Colonic mucosa (tissue), 4 donors: ENCODE measurements around the gene DSG3. TPM values are rescaled to one million over a fixed set of nuclear protein-coding genes. Genes with fewer than 3 reads are reported as not detected.

Experiments used
- DNase-seq: peaks from one replicate; pipeline ENCODE4 v3.0.0-alpha.2; 2020
- H3K27ac ChIP-seq: fragments of 200-600 bp; one replicate; pipeline ENCODE4 v1.8.0; 2021
- H3K27me3 ChIP-seq: fragments of 200-600 bp; one replicate; pipeline ENCODE4 v1.8.0; 2021
- H3K36me3 ChIP-seq: fragments of 200-600 bp; one replicate; pipeline ENCODE4 v1.8.0; 2021
- H3K4me1 ChIP-seq: fragments of 200-600 bp; one replicate; pipeline ENCODE4 v1.8.0; 2021; ENCODE audit warnings: mild to moderate bottlenecking
- H3K4me3 ChIP-seq: fragments of 200-600 bp; one replicate; pipeline ENCODE4 v1.8.0; 2021
- H3K9ac ChIP-seq, 2 donors: one replicate each; pipeline ENCODE4 v1.7.0; 2013; ENCODE audit warnings: control low read depth in 2 of 2, low read depth in 2 of 2, low read length in 2 of 2
- H3K9me3 ChIP-seq: fragments of 200-600 bp; one replicate; pipeline ENCODE4 v1.8.0; 2021
- CTCF ChIP-seq: fragments of 200-600 bp; IDR thresholded peaks from one replicate; pipeline ENCODE4 v1.8.0; 2022; ENCODE audit warnings: antibody characterized with exemption, mild to moderate bottlenecking
- intact Hi-C: fragments of 100-400 bp; cut with DNase I; formaldehyde crosslinking; loops from one replicate; pipeline ENCODE4 v1.14.1; 2022
- total RNA-seq, 2 donors: library from RNA; stranded (reverse); fragmentation: NEBNext Ultra II Directional in 1 of 2; extraction: Animal tissue kit (Norgen Biotek cat#: 25700) in 1 of 2; gene quantifications; one replicate each; pipeline ENCODE4 v1.2.1, GENCODE V29; 2021
- donor health status: healthy.
- donor health status: DM: no; HTN: no; CAD: no.
- donor health status: DM: no; HTN: no; CAD: no.

Gene DSG3
- total RNA-seq, result under 1 TPM; 0.07 to 0.40 TPM

DNA sequence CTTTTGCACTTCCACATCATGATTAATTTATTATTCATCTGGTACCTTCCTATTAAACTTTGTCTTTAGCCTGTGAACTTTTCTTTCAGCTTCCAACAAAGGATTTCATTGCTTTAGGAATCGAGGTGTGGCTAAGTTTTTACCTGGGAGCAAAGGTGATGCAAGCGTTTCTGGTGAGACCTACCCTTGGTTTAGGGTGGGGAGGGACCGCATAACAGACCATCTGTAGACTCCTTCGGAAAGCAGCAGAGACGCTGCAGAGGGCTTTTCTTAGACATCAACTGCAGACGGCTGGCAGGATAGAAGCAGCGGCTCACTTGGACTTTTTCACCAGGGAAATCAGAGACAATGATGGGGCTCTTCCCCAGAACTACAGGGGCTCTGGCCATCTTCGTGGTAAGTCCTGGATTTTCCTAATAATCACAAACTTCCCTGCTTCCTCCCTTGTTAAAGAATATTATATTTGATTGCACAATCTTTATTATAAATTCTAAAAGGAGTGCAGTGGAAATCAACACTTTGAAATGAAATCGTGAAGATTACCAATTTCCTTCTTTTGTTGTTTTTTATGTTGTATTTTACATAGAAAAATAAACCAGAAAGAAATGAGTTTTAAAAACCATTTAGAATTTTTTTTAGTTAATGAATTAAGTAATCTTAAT lies at the start of gene DSG3:
TSS of gene DSG3 (plus strand) at position 212 of the 662 bp plus-strand sequence. CDS start at position 349, 137 bp downstream.
- TF ChIP-seq CTCF, result no peak
- H3K36me3 ChIP-seq, result no peaks in the 10 kb centered on the region
- H3K4me3 ChIP-seq, result no peak within 1 kb of the TSS
- H3K4me1 ChIP-seq, result no peaks in the 10 kb centered on the region
- intact Hi-C loops, result no loop called here
- no peaks in the 10 kb centered on the region for H3K9me3 ChIP-seq
- H3K27ac ChIP-seq, result no peak within 1 kb of the TSS
- DNase-seq, result no peak
- H3K27me3 ChIP-seq, result no peaks in the 10 kb centered on the region
- no peak within 1 kb of the TSS for H3K9ac ChIP-seq

DNA sequence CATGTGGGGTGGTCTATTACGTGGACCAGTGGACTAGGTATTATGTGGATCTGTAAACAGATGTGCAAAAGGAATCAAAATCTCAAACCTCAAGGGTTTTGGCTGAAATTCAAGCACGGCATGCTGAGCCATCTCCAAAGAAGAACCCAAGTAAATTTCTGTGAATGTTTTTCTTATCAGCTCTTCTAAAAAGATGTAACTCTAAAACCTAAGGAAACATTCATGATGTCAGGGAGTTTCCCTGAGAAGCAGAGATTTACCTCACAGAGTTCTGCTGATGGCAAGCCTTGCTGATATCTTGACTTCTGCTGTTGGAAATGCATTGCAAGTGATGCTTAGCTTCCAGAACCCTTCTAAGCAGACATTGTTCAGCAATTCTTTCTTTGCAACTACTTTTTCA lies 49.4 kb upstream of the DSG3 start:
- TF ChIP-seq CTCF, result no peak
- intact Hi-C loops, result loop anchor here (10.0 kb wide), 1 partner anchor 193 kb away; no protein-coding TSS in a partner anchor
- Histone ChIP-seq H3K27ac (peak overlapping the region; percentile 32), H3K9ac (no peak overlapping the region), H3K4me1 (no peaks in the 10 kb centered on the region), H3K9me3 (no peaks in the 10 kb centered on the region), H3K27me3 (no peaks in the 10 kb centered on the region), H3K36me3 (no peaks in the 10 kb centered on the region), H3K4me3 (no peak overlapping the region)
- DNase-seq, result no peak

DNA sequence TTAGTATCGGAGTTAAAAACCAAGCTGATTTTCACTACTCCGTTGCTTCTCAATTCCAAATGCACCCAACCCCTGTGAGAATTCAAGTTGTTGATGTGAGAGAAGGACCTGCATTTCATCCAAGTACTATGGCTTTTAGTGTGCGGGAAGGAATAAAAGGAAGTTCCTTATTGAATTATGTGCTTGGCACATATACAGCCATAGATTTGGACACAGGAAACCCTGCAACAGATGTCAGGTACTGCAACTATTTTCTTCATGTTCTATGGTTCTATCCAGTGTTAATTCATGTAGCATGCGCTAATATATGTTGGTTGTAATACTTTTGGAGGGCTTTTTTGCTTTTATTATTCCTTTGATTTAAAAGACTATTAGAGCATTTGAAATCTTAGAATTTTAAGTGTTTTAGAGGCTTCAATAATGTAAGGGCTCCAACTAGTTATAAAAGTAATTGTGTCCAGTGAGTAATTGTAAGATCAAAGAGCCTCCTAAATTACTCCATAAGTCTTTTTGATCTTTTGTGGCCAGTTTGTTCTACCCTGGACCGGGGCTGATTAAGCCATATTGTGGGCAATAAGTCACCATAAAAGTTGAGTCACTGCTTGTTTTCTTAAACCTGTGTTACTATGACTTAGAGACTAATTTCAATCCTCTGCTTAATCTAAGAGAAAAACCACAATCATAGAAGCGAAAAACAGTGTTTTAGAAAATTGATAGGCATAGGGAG lies 48.1 kb upstream of the DSG3 start:
- Histone ChIP-seq H3K4me3 (no peak overlapping the region), H3K9me3 (no peaks in the 10 kb centered on the region), H3K27ac (peak overlapping the region; percentile 68), H3K27me3 (no peaks in the 10 kb centered on the region), H3K9ac (peak overlapping the region in 1 of 2 donors; percentile 27), H3K4me1 (no peaks in the 10 kb centered on the region), H3K36me3 (no peaks in the 10 kb centered on the region)
- no peak for TF ChIP-seq CTCF
- DNase-seq, result peak; percentile 63
- intact Hi-C loops, result loop anchor here (10.0 kb wide), 1 partner anchor 195 kb away; no protein-coding TSS in a partner anchor

- Histone ChIP-seq H3K4me1 (no peaks in the 10 kb centered on the region), H3K27me3 (no peaks in the 10 kb centered on the region), H3K4me3 (no peak overlapping the region), H3K9ac (no peak overlapping the region), H3K9me3 (no peaks in the 10 kb centered on the region), H3K36me3 (no peaks in the 10 kb centered on the region), H3K27ac (peak overlapping the region; percentile 68)
- peak; percentile 35 for DNase-seq
- no peak for TF ChIP-seq CTCF
- intact Hi-C loops, result no loop called here
Measured at GRCh38 chr18:31401156-31402025, 46.1 kb upstream of the DSG3 start.

GRCh38 chr18:31402026-31402373 lies 45.5 kb upstream of the DSG3 start:
- no peak for DNase-seq
- H3K27ac ChIP-seq, result peak overlapping the region; percentile 10
- no peak for TF ChIP-seq CTCF
- no peaks in the 10 kb centered on the region for H3K4me1 ChIP-seq
- intact Hi-C loops, result no loop called here
- no peak overlapping the region for H3K9ac ChIP-seq
- H3K4me3 ChIP-seq, result no peak overlapping the region
- no peaks in the 10 kb centered on the region for H3K9me3 ChIP-seq
- H3K36me3 ChIP-seq, result no peaks in the 10 kb centered on the region
- no peaks in the 10 kb centered on the region for H3K27me3 ChIP-seq
